ENCODE results near the gene LRRC75A.
A peak's percentile ranks its signal among the peaks of the same experiment; 100 is the strongest.
"Not testable (repeated sequence)": the region's sequence is repeated elsewhere in the genome, so short reads cannot be mapped to it uniquely, and the experiment has no call there.

Gene LRRC75A

DNA sequence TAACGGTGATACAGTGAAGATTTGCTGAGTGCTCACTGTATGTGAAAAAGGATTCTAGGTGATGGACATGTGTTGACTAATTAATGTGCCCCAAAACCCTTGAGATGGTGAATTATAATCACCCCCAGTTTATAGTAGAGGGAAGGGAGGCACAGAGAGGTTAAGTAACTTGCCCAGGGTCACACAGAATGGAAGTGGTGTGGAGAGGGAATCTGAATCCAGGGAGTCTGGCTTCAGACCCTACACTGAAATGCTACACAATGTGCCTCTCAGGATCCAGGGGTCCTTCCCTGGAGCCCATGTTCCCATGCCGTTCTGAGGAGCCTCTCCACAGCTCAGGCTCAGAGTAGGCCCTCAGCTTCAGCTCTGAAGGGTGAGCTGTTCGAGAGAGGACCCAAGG lies 65.0 kb downstream of the LRRC75A start:
- no peak for DNase-seq

GRCh38 chr17:16425698-16426659 lies 66.0 kb downstream of the LRRC75A start:
- no peak for DNase-seq

- DNase-seq: no peak
Observed at GRCh38 chr17:16425202-16425601, 66.8 kb downstream of the LRRC75A start.

DNA sequence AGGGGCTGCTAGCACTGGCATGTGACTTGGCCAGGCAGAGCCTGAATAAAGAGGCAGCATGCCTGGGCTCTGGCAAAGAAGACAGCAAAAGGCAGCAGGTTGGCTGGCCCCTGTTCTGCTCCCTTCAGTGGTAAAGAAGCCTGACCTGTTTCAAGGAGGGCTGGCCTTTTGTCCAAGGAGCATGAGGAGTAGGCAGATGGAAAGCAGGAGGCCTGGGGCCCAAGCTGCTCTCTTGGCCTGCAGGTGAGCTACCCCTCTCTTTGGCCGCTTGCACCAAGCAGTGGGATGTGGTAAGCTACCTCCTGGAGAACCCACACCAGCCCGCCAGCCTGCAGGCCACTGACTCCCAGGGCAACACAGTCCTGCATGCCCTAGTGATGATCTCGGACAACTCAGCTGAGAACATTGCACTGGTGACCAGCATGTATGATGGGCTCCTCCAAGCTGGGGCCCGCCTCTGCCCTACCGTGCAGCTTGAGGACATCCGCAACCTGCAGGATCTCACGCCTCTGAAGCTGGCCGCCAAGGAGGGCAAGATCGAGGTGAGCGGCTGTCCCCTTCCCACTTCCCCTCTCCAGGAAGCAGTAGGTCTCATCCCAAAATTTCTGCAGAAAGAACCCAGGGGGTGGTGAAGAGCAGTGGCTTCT lies 68.6 kb downstream of the LRRC75A start:
- DNase-seq: no peak

DNA sequence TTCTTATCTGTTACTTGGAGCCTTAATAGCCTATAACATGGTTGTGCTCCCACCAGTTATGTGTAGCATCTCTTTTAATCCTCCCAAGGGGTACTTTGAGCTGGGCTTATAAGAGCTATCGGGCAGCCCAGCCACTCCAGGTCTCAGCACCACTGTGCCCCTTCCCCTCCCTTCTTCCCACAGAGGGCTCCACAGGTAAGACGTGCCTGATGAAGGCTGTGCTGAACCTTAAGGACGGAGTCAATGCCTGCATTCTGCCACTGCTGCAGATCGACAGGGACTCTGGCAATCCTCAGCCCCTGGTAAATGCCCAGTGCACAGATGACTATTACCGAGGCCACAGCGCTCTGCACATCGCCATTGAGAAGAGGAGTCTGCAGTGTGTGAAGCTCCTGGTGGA lies 69.6 kb downstream of the LRRC75A start:
- DNase-seq: no peak

- no peak for DNase-seq
Observed at GRCh38 chr17:16419929-16420271, 72.1 kb downstream of the LRRC75A start.

DNA sequence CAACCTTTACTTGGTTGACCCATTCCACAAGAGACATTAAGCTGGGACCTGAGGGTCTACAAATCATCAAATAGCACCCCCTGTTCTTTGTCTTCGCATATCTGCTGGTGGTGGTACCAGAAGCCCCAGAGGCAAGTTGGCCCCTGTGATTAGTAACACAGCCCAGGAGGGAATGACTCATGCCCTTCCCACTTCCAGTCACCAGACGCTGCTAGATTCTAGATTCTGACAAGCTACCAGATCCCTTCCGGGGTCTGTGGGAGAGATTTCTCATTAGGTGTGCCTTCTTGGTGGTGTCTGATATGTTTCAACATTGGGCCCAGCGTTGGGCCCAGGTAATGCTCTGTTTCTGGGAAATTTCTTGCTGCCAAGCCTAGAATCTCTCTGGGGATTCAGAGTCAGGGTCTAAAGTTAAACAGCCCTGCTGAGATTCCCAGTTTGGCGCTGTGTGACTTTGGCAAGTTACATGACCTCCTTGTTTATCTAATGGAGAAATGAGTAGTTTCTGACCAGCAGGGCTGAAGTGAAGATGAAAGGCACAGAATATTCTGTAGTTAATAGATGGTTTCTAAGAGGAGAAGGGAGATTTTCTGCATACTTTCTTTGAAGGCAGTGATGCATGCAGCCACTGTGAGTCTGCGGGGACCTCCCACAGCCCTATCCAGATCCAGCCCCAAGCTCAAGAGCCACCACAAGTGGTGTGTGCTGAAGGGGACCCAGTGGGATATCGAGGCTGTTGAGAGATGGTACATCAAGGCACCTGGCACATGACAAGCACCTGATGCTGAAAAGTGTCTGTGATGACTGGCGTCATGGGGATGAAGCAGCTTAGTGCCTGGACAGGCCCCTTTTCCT lies 72.7 kb downstream of the LRRC75A start:
- DNase-seq: no peak

DNA sequence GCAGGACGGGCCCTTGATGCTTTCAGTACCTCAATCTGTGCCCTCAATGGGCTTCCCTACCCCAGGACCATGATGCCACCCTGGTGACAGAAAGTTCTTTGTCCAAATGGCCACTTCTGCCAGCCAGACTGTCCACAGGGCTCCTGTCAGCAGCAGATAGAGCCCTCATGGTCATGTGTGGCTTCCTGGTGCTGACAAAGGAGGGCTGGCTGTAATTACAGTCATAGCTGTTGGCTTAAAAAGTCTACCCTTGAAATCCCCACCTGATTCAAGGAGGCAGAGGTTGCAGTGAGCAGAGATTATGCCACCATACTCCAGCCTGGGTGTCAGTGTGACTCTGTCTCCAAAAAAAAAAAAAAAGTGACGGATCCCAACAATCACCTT lies 73.3 kb downstream of the LRRC75A start:
- DNase-seq: no peak

DNA sequence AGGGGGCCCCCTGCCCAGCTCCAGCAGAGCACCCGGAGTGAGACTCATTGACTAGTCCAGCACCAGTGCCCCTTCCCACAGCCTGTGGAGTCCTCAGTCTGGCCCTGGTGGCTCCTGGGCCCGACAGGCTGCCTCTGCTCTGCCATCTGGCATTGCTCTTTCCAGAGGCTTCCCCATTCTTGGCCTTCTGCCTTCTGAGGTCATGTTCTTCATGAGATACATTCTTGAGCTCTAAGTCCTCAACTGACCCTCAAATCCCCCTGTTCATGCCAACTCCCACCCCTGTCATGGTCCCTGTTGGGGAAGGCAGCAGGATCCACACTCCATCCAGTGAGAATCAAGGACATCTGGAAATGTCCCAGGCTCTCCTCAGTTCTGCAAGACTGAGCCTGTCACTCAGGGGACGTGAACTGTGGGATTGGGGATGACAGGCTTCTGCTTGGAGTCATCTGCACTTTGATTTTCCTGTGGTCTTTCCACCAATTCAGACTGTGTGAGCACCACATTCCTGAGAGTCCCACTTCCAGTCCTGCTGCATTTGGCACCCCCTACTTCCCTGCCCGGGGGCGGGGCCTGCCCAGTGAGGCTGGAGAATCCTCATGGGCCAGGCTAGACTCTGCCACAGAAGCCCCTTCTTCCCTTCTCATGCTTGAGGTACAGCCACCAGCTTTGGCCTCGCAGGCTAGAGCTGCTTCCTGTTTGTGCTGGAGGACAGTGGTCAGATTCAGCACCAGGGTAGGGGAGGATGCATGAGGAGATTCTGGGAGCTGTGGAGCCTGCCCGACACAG lies 73.9 kb downstream of the LRRC75A start:
- DNase-seq: no peak

- DNase-seq: no peak
Observed at GRCh38 chr17:16417399-16417798, 74.6 kb downstream of the LRRC75A start.

GRCh38 chr17:16415031-16415924 lies 76.7 kb downstream of the LRRC75A start, which contains the start of gene TRPV2:
TSS of gene TRPV2 (plus strand) at chr17:16415571. CDS start at chr17:16417669, 2,098 bp downstream.
- no peak for DNase-seq

- DNase-seq: peak; percentile 77
Observed at GRCh38 chr17:16407911-16408588, 83.9 kb downstream of the LRRC75A start.

DNA sequence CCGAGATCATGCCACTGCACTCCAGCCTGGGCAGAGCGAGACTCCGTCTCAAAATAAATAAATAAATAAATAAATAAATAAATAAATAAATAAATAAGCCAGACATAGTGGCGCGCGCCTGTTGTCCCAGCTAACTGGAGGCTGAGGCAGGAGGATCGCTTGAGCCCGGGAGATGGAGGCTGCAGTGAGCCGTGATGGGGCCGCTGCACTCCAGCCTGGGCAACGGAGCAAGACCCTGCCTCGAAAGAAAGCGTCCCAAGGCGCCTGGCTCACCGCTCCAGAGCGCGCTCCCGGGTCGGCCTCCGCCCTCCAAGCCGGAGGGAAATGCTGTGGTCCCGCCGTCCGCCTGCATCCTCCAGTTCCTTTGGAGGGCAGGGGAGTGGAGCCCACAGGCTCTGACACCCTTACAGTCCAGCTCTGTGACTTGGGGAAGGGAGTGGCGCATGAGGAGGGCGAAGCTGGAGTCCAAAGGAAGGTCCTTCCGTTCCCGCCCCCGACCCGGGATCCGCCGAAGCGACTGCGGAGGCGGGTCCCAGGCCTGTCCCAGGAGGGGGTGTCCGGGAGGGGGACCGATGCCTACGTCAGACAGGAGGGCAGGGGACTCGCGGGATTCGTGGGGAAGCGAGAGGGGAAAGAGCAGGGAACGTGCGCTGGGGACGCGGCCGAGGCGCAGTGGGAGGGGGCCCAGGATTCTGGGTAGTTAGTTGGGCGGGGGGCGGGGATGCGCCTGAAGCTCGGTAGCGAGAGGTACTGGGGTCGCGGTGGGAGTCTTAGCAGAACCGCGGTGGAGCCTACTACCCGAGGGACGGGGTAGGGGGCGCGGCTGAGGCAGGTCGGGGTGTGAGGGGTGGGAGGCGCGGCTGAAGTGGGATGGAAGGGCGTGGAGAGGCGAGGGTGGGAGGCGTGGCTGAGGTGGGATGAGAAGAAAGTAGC lies 85.0 kb downstream of the LRRC75A start:
- no peak for DNase-seq

GRCh38 chr17:16403847-16404246 lies 88.1 kb downstream of the LRRC75A start:
- not testable (repeated sequence) for DNase-seq

DNA sequence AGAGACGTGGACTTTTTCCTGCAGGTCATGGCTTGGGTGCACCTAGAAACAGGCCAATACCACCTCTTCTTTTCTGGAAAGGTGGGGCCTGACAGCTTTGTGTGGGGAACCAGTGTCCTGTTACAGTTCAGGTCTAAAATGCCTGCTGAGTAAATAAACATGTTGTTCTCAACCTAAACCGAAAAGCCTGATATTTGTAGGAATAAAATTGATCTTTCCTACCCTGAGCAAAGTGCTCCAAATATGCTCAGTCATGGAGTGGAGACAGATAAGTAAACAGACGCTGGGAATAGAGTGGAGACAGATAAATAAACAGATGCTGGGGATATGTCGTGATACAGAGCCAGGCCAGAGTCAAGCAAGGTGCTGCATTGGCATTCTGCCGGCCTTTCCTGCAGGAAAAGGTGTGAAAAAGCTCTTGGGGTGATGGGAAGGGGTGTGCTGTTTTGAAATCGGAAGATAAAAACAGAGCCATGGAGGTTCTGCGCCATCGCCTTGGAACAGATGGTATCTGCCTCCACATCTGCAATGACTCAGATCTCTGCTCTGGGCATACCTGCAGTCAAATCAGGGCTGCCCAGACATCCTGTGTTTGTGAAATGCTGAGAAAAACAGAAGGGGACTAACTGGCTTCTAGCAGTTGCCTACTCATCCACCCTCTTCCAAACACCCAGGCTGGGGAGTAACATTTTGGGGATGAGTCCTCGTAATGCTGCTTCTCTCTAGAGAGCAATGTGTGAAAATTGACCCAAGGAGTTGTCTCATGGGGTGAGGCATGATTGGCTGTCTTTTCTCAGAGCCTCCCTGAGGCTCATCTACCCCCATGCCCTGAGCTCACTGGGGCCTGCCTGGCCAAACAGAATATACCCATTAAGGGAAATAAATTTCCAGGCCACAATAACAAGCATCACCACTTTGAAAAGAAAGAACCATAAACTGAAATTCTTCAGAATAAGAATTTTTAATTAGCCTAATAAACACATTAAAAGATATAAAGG lies 93.4 kb downstream of the LRRC75A start:
- DNase-seq: no peak

DNA sequence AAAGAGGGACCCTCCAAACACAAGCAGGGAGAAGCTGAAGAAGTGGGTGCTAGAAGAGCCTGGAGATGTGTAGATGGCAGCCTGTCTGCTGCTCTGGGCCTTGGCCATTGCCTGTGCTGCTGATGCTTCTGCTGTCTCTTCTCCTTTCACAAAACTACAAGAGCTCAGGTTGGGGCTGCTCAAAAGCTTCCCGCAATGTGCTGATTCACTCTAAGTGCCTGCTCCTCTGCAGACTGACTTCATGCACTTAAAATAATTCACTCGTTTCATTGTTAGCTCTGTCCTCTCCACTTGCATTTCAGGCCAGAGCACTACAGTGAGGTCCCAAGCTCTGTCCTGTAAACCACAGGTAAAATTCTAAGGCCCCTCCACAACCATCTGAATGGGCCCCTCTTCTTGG lies 95.3 kb downstream of the LRRC75A start:
- DNase-seq: not testable (repeated sequence)

- not testable (repeated sequence) for DNase-seq
Observed at GRCh38 chr17:16395887-16396286, 96.1 kb downstream of the LRRC75A start.

DNA sequence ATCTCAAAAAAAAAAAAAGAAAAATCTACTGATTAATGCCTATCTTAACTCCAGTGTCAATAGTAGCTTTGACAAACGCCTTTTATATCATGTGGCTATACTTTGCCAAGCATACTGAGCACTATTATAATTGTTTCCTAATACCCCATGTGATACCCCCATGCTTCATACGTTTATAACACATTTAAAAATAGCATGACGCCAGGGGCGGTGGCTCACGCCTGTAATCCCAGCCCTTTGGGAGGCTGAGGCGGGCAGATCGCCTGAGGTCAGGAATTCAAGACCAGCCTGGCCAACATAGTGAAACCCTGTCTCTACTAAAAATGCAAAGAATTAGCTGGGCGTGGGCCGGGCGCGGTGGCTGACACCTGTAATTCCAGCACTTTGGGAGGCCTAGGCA lies 99.5 kb downstream of the LRRC75A start:
- DNase-seq: not testable (repeated sequence)

Data from NCI-H1105 (cell line).